ENCODE data around the gene NR3C1.

Gene NR3C1

DNA sequence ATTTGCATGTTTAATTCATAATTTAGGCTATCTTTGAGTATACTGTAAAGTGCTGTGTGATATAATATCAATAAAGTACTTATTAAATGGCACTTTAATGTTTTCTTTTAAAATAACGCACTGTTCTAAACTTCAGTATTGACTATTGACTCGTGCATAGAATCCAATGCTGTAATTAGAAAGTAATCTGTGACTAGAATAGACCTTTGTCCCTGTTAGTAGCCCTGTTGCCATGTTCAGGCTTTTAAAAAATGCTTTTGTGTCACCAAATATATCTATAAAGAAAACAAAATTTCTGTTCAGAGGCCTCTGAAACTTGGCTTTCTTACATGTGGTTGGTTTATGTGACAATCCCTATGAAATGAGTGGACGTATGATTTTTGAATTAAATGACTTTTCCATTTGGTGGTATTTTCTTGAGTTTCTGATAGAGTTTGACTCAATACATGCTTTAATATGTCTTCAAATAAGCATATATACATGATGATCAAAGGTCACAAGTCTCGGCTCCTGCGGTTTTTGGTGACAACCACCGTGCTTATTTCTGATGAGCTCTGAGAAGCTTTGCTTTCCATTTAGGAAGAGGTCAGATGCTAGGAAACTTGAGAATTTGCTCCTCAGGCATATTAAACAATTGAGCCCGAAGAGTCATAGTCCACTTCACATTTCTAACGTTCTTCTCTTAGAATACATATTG, 174.7 kb downstream of the NR3C1 start:
- no peak for DNase-seq

Data from retina (tissue), 1 donor.